Bronchial epithelial cell (primary cell): Measurements from ENCODE around the gene POU4F1. TPM values are rescaled to one million over a fixed set of nuclear protein-coding genes. Genes with fewer than 3 reads are reported as not detected.

Experiments
- DNase-seq: peaks from one replicate; pipeline ENCODE4 v3.0.0-alpha.2; 2010; ENCODE audit warnings: low read depth
- FAIRE-seq: peaks from 2 replicates; lab custom pipeline; 2011; peaks lifted over from hg19 to GRCh38; lab: Jason Lieb, UNC
- H3K27me3 ChIP-seq: 2 replicates; pipeline ENCODE4 v1.5.1; 2011; ENCODE audit warnings: low read length; ENCODE audit not compliant: control insufficient read depth, insufficient read depth
- H3K36me3 ChIP-seq: 2 replicates; pipeline ENCODE4 v1.5.1; 2011; ENCODE audit warnings: low read length; ENCODE audit not compliant: control insufficient read depth, insufficient read depth
- H3K4me3 ChIP-seq: 2 replicates; pipeline ENCODE4 v1.5.1; 2011; ENCODE audit warnings: mild to moderate bottlenecking, low read depth, low read length, control low read depth
- CTCF ChIP-seq: IDR thresholded peaks from 2 replicates; pipeline ENCODE4 v1.5.1; 2011; ENCODE audit warnings: mild to moderate bottlenecking, moderate library complexity, low read length, control low read depth, inconsistent platforms; ENCODE audit not compliant: insufficient read depth, severe bottlenecking
- total RNA-seq: library from RNA; depleted of rRNA; stranded (reverse); fragments of >200 nt; gene quantifications from 2 replicates; pipeline ENCODE4 v1.2.1, GENCODE V29; 2014

POU4F1 gene
- total RNA-seq, 1 donor from 2014 or later, result not detected

- FAIRE-seq, result no peak
- peak overlapping the region; percentile 36 for H3K4me3 ChIP-seq
Measured at GRCh38 chr13:78608688-78609463, 5.5 kb upstream of the POU4F1 start.

GRCh38 chr13:78608252-78608687 is 4.9 kb upstream of the POU4F1 start:
- TF ChIP-seq CTCF, result no peak
- DNase-seq (no peak), FAIRE-seq (no peak)
- peaks cover 63% of the 10 kb centered on the region for H3K27me3 ChIP-seq
- H3K4me3 ChIP-seq, result no peak overlapping the region
- no peaks in the 10 kb centered on the region for H3K36me3 ChIP-seq

More at GRCh38 chr13:78608688-78609463, 5.5 kb upstream of the POU4F1 start:
- TF ChIP-seq CTCF, result no peak
- Histone ChIP-seq H3K36me3 (no peaks in the 10 kb centered on the region), H3K27me3 (peaks cover 59% of the 10 kb centered on the region)
- DNase-seq, result no peak

GRCh38 chr13:78607409-78608251 is 4.3 kb upstream of the POU4F1 start:
- no peak overlapping the region for H3K4me3 ChIP-seq
- TF ChIP-seq CTCF, result no peak
- FAIRE-seq (no peak), DNase-seq (no peak)
- H3K27me3 ChIP-seq, result peaks cover 68% of the 10 kb centered on the region
- no peaks in the 10 kb centered on the region for H3K36me3 ChIP-seq

GRCh38 chr13:78606471-78607408 is 3.4 kb upstream of the POU4F1 start:
- Histone ChIP-seq H3K4me3 (no peak overlapping the region), H3K27me3 (peaks cover 73% of the 10 kb centered on the region), H3K36me3 (no peaks in the 10 kb centered on the region)
- DNase-seq, result no peak
- TF ChIP-seq CTCF, result no peak
- FAIRE-seq, result no peak
